Left renal pelvis (tissue), 4 donors: ENCODE measurements around the gene AGFG2. TPM values are rescaled to one million over a fixed set of nuclear protein-coding genes. Genes with fewer than 3 reads are reported as not detected.
"Not testable (repeated sequence)": the region's sequence is repeated elsewhere in the genome, so short reads cannot be mapped to it uniquely, and the experiment has no call there.

ENCODE experiments used
- DNase-seq, 4 donors: peaks; one replicate each; pipeline ENCODE4 v3.0.0-alpha.2; 2013; ENCODE audit warnings: low read depth in 4 of 4, low spot score in 3 of 4
- polyA plus RNA-seq, 4 donors: library from polyadenylated mRNA; unstranded; fragments of 120-200 nt; gene quantifications; one replicate each; pipeline ENCODE4 v1.2.1, GENCODE V29; 2013; ENCODE audit not compliant: insufficient read length in 4 of 4

Gene AGFG2
- polyA plus RNA-seq, 4 donors, result 10.8 to 16.3 (median 13.9) TPM

- DNase-seq, result no peak
These were observed 8.9 kb downstream of the AGFG2 start for GRCh38 chr7:100547872-100548271.

- DNase-seq, result not testable (repeated sequence)
These were observed 9.4 kb downstream of the AGFG2 start for GRCh38 chr7:100548446-100548845.

- no peak for DNase-seq
These were observed 13.5 kb downstream of the AGFG2 start for GRCh38 chr7:100552532-100552931.

GRCh38 chr7:100553032-100553431 is 14.0 kb downstream of the AGFG2 start:
- no peak for DNase-seq

GRCh38 chr7:100555701-100556100 is 16.7 kb downstream of the AGFG2 start:
- DNase-seq, result no peak

- DNase-seq, result no peak
These were observed 17.5 kb downstream of the AGFG2 start for GRCh38 chr7:100556541-100556940.

- DNase-seq, result no peak
These were observed 20.1 kb downstream of the AGFG2 start for GRCh38 chr7:100559127-100559526.

GRCh38 chr7:100561491-100562194 is 22.6 kb downstream of the AGFG2 start:
- DNase-seq, result no peak

- DNase-seq, result no peak
These were observed 23.4 kb downstream of the AGFG2 start for GRCh38 chr7:100562195-100563099.

GRCh38 chr7:100563100-100563564 is 24.1 kb downstream of the AGFG2 start:
- DNase-seq, result no peak

GRCh38 chr7:100563809-100564400 is 24.9 kb downstream of the AGFG2 start:
- no peak for DNase-seq

- DNase-seq, result not testable (repeated sequence)
These were observed 25.4 kb downstream of the AGFG2 start for GRCh38 chr7:100564405-100564804.

GRCh38 chr7:100565133-100565571 is 26.1 kb downstream of the AGFG2 start:
- no peak for DNase-seq

GRCh38 chr7:100566018-100566531 is 27.1 kb downstream of the AGFG2 start:
- no peak for DNase-seq

GRCh38 chr7:100567031-100567730 is 28.2 kb downstream of the AGFG2 start:
- DNase-seq, result no peak

GRCh38 chr7:100567751-100568175 is 28.8 kb downstream of the AGFG2 start:
- DNase-seq, result no peak

- DNase-seq, result no peak
These were observed 29.3 kb downstream of the AGFG2 start for GRCh38 chr7:100568176-100568895.

GRCh38 chr7:100568896-100569844 is 30.2 kb downstream of the AGFG2 start:
- no peak for DNase-seq
